Hindlimb muscle (tissue), 1 donor: Measurements from ENCODE around the gene CNNM3. TPM values are rescaled to one million over a fixed set of nuclear protein-coding genes. Genes with fewer than 3 reads are reported as not detected.

ENCODE experiments used
- DNase-seq: peaks from one replicate; pipeline ENCODE4 v3.0.0-alpha.2; 2013
- polyA plus RNA-seq: library from polyadenylated mRNA; unstranded; fragments of 120-200 nt; gene quantifications from one replicate; pipeline ENCODE4 v1.2.1, GENCODE V29; 2013; ENCODE audit not compliant: insufficient read length

Gene CNNM3
- polyA plus RNA-seq, 1 donor = 24.5 TPM

DNA sequence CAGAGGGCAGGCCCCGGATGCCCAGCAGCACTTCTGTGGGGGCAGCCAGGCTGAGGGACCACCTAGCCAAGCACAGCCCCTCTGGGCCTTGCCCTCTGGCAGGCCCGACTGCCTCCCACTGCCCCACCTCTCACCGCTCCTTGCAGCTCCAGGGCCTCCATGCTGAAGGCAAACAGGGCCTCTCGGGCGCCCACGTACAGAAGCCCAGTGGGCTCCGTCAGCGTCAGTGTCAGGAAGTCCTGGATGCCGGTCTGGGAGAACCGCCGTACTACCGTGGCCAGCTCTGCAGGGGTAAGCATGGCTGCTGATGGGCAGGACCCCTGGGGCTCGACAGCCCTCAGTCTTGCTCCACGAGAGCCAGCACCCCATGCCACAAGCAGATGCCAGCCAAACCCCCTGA is 50.1 kb downstream of the CNNM3 start:
- no peak for DNase-seq

DNA sequence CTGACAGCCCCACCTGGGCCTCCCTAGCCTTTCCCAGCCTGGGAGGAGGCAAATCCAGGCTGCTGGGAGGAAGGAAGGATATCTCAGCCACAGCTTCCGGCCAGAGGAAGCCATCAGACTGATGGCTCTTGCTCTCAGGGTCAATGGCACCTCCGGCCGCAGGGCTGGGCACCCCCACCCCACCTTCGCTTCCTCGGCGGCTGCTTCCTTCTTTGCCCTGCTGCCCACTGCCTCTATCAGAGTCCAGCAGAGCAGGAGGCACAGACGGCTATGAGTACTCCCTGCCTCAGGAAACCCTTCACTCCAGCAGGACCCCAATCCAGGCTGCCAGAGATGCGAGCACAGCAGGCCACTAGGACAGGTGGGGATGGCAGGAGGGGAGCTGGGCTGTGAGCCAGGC is 50.5 kb downstream of the CNNM3 start:
- no peak for DNase-seq

DNA sequence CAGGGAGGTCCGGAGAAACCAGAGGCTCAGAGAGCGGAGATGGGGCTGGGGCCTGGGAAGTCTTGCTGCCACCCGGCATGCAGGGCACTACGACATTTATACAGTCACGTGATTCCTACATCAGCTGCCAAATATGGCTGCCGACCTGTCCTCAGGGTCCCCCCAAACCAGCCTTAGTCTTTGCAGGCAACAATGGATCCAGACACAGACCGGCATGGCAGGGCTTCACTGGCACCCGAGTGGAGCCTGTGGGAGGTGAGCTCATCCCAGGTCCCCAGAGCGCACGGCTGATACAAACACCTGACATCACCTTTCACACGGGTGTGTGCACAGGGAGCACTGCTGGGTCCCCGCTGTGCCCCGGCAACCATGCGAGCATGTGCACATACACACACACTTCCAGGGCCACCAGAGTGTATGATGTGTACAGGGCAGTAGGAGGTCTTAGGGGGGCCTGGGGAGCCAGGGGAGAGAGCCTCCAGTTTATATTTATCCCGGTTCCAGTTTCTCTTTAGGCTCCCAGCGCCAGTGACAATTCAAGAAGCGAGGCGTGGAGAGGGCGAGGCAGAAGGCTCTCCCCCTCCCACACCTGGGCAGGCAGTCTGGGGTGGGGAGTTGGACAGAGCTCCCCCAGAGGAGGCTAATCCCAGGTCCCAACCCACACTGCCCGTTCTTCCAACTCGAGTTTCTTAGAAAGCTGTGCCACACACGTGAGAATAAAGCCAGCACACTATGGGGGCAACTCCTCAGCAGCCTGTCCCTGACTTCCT is 51.1 kb downstream of the CNNM3 start:
- no peak for DNase-seq

DNA sequence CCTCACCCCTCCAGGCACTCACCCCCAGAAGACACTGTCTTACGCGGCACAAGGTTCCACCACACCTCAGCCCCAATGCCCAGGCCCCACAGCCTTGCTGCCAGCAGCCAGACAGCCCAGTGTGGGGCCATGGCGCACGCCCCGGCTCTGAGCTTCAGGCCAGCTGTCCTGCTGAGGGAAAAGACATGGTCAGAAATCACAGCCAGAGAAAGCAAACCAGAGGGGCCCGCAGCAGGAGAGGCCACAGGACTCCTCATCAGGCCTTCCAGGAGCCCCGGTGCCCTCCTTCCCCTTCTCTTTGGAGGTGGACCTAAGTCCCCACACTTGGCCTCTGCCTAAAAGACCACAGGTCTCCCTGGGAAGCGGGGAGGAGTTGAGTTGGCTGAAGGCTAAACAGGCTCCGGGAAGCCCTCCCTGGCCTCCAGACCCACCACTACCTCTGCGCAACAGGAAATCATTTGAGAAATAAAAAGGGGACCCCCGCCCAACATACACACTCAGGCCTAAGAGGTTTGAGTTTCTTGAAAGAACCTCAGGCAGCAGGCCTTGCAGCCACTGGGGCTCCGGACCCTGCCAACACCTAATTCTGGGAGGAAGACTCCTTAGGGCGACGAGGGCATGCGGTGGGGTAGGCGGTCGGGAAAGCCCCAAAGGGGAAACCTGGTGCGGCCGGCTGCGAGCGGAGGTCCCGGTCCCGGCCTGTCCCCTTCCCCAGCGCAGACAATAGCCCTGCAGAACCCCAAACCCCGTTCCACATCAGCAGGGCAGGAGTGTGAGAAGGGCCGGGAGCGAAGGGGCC is 51.9 kb downstream of the CNNM3 start:
- DNase-seq = no peak

DNA sequence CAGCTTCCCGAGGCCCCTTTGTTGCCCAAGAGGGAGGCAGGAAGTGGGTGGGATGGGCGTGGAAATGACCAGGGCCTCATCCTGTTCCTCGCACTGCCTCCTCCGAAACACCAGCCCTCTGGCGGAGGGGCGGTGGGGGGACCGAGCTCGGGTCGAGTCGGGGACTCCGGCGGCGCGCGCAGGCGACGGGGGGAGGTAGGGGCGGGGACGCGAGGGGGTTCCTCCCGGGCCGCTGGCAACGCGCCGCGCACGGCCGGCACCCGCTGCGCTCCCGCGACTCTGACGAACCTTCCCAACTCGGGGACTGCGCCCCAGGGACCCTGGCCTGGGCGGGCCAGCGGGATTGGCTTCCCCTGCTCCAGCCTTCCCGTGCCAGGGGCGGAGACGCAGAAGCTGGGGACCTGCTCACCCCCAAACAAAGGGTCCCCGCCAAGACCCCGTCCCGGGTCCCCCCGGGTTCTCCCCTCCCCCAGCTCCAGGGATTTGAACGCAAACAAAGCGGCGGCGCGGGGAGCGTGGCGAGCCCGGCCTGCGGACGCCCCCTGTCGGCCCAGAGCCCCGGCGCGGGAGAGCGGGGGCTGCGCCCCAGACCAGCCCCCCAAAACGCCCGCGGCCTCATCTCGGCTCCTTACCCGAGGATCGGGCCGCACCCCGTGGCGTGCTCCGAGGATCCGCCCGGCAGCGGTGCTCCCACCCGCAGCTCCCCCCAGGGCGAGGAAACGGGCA is 52.6 kb downstream of the CNNM3 start:
- DNase-seq = peak; percentile 90

DNA sequence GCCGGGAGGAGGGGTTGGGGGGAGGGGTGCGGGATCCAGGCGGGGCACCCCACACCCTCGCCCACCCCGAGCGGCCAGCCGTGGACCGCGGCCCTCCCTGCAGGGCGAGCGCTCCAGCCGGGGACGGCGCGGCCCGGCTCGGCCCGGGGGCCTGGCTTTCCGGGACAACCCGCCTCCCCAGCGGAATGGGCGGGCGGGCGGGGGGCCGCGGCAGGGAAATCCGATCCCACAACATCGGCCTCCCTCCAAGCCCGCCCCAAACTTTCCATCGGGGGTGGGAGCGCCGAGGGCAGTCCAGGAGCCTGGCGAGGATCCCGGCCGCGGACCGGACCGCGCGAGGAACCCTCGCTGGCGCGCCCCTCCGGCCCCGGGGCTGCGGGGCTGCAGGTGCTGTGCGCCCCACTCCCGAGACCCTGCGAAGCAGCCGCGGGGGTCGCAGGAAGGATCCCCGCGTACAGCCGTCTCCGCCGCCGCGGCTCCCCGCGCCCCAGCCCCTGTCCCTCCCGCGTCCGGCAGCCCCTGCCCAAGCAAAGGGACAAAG is 53.3 kb downstream of the CNNM3 start:
- DNase-seq = peak; percentile 91

DNA sequence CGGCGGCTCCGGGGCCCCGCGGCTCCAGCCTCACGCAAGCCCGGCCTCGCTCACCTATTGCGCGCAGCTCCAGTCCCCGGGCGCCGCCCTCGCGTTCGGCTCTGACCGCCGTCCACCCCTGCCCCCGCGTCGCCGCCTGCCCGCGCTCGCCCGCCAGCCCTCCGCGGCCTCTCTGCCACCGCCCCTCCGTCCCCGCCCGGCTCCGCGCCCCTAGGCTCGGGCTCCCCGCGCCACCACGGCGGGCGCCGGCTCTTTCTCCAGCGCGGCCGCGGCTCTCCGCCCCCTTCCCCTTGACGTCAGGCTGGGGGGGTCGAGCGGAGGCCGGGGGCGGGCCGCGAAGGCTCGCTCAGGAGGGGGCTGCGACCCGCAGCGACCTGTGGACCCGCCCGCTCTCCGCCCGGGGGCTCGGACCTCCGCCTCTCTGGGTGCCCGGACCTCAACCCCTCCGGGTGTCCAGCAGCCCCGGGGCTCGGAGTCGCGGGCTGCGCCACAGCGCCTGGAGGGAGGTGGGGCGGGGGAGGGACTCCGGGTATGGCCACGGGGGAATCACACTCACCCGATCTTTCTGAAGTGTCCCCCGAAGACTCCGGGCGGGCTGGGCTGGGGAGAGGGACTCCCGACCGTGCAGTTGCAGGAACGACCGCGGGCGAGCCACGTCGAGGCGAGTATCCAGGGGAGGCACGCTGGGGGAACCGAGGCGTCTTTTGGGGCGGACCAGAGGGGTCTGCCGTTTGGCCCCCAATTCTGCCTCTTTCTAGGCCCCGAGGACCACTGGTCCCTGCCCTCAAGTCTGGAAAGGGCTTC is 54.0 kb downstream of the CNNM3 start, which contains the start of gene SEMA4C:
Gene SEMA4C, minus strand, starts transcription at position 259 of the 804 bp plus-strand sequence. CDS start 2,194 bp downstream, outside the sequence.
- DNase-seq = peak; percentile 77

DNA sequence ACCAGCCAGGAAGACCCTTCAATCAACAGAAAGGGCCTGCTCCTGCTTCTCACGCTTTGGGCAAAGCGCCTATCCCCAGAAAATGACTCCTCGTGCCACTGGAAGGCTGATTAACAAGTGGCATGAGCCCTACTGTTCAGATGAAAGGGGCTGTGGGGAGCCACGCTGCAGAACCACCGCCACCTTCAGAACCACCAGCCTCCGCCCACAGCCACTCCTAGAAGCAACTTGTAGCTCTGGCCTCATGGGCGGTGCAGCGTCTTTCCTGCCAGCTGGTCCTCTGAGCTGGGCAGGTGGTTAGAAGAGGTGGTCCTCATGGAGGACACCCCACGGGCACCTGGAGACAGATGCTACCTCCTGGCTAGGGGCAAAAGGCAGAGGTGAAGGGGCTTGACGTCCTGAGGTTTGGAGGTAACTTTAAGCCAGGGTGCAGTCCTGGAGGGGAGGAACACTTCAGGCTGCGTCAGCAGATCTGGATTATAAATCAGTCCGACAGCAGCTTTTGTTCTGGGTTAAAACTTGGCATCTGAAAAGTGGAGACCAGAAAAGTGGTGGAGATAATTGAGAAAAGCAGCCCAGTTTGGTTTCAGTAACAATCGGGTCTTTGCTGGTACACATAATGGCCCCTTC is 54.7 kb downstream of the CNNM3 start:
- no peak for DNase-seq

DNA sequence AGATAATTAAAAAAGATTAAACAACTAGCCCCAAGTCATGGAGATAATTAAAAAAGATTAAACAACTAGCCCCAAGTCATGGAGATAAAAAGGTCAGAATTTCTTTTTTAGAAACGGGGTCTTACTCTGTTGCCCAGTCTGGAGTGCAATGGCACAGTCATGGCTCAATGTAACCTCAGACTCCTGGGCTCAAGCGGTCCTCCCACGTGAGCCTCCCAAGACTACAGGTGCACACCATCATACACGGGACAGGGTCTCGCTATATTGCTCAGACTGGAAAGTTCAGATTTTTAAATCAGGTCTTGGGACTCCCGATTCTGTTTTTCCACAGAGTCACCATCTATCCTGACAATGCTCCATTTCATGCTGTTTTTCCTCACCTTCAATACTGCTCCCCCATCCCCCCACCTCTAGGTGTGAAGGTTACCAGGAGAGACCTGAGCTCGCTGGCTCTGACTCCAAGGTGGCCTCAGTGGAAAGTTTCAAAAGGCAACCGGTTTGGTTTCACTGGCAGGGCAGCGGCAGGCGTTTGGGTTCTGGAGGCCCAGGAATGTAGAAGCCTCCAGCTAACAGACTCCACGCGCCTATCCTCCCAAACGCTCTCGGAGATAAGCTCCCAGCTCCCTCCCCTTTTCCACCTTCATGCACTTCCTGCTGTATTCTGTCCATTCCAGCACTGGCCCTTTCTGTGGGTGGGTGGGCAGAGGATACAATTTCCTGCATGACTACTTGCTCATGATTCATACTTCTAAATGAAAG is 56.7 kb downstream of the CNNM3 start:
- no peak for DNase-seq

DNA sequence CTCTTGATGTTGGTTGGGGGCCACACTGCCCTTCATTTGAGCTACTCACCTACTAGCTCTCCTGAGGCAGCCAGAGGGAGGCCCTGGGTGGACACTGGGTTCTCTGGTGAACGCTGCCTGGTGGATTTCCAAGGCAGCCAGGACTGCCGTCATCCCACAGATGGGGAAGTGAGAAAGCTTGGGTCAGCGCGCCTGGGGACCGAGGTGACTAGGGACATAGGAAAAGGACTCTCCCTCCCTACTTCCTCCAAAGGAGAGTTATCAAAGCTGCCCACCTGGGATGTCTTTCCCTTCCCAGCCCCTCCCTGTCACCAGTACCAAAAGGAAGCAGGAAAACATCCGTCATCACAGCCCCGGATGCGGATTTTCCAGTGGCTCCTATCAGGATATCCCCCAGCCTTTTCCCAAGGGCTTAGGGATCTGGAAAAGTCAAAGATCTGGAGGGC is 57.6 kb downstream of the CNNM3 start:
- DNase-seq = no peak

DNA sequence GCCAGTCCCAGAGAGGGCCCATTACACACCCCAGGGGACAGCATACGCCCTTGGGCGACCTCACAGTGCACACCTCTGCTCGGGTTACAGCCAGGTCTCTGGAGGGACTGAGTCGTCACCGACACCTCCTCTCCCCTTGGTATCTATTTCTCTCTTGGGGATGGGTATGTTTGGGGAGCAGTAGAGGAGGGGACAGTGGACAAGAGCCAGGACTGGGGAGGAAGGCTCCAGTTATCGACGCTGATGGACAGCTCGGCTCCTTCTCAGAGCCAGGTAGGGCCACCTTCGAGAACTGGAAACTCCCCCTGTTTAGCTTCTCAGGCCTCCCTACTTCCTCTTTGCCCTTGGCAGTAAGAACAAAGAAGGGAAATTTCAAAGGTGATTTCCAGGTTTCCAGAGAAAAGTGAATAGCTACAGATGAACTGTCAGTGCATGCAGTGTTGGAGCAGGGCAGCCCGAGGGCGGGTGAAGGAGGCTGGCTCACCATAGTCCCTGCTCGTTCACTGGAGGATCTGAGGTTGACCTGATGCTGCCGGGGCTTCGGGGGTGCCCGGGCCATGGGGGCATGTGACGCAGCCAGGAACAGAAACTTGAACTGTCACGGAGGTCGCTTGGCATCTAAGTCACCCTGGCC is 58.2 kb downstream of the CNNM3 start:
- DNase-seq = no peak

DNA sequence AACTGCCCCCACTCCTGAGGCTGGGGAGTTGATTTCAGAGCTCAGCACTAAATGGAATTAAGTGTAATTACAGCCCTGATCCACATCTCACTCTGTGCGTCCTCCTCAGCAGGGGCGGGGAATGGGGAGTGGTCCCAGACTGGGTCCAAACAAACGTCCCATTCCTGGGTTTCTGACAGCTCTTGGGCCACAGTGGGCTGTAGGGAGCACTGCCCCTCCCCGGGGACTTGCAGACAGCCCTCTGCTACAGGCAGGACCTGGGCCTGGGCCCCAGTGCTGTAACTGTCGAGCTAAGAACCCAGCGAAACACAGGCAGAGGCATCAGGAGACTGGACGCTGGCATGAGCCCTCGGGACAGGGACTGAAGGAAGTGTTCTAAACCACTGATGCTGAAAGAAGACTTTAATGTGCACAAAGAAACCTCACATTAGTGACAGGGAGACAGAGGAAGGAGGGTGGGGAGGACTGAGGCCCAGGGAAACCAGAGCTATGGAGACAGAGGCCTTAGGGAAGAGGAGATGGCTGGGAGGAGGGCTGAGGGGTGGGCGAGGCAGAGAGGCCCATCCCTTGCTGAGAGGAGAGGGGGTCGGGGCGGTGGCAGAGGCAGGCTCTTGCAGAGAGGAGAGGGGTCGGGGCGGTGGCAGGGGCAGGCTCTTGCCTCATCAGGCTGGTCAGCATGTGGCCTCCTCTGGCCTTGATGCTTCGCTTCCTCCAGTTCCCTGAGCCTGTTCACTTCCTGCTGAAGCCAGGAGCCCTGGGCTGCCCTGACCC is 59.6 kb downstream of the CNNM3 start:
- DNase-seq = no peak

DNA sequence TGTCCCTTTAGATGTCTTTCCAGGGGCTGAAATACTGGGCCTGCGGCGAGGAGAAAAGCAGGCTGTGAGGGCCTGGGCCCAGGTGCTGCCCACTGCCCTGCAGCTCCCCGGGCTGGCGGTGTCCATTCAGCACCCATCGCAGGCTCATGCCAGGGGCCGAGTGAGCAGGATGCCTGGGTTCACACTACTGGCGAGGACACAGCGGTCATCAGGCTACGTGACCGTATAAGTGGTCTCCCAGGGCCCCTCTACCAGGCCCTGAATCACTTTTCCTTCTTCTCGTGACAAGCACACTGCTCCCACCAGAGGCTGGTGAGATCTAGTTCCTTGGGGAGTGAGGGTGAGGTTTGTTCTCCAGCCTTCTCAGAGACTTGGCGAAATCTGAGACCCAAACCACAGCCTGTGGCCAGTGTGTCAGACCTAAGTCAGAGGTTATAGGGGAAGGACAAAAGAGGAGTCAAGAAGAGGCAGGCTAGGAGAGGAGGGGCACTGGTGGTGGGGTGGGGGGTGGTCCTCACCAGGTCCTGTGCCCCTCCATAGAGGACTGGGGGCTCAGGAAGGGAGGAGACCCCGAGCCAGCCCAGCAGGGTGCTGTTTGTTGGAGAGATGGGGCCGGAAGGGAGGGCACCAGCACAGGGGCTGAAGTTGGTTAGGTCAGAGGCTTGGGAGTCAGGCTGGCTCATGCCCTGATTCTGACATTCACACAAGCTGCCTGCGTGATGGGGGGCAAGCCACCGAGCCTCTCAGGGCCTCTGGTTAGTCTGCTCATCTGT is 60.4 kb downstream of the CNNM3 start:
- no peak for DNase-seq

DNA sequence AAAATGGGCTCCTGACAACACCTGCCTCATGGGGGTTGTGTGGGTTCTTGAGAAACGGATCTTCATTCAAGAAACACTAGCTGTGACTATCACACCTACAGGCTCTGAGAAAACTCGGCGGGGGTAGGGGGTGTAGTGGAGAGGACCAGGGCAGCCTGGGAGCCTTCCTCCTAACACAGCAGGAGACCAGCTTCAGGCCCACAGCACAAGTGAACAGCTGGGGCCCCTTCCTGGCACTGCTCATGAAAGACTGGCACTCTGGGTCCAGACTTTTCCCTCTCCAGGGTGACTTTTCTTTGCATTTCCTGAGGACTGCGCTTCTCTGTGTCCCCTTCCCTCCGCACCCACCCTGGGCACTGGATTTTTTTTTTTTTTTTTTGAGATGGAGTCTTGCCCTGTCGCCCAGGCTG is 61.0 kb downstream of the CNNM3 start:
- no peak for DNase-seq

DNA sequence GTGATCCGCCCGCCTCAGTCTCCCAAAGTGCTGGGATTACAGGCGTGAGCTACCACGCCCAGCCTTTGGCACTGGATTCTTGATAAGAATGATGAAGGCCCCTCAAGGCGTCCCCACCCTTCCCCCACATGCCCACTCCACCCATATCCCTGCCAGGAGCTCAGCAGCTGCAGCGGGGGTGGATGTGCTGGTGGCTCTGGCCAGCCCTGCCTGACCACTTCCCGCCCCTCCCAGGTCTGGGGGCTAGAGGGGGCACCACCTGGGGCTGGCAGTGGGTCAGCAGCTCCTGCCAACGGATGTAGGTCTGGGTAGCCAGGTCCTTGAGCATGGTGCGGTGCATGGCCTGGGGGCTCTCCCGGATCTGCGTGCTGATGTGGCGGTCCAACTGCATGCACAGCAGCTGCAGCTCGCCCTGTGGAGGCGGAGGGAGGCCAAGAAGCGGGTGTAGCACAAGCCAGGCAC is 61.6 kb downstream of the CNNM3 start:
- no peak for DNase-seq

DNA sequence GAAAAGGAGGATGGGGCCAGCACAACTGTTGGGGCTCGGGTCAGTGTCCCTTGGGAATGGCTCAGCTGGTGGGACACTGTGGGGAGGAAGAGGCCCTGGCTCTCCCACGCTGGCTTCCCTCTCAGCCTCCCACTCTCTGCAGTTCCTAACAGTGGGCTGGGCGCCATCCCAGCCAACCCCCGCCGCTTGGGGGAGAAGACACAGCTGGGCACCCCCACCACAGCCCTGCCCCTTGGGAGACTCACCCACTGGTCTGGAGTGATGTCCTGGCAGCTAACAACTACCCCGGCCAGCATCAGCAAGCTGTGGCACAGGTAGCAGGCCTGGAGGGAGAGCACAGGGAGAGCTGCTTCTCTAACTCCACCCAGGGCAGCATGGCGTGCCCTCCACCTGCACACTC is 62.1 kb downstream of the CNNM3 start:
- no peak for DNase-seq

DNA sequence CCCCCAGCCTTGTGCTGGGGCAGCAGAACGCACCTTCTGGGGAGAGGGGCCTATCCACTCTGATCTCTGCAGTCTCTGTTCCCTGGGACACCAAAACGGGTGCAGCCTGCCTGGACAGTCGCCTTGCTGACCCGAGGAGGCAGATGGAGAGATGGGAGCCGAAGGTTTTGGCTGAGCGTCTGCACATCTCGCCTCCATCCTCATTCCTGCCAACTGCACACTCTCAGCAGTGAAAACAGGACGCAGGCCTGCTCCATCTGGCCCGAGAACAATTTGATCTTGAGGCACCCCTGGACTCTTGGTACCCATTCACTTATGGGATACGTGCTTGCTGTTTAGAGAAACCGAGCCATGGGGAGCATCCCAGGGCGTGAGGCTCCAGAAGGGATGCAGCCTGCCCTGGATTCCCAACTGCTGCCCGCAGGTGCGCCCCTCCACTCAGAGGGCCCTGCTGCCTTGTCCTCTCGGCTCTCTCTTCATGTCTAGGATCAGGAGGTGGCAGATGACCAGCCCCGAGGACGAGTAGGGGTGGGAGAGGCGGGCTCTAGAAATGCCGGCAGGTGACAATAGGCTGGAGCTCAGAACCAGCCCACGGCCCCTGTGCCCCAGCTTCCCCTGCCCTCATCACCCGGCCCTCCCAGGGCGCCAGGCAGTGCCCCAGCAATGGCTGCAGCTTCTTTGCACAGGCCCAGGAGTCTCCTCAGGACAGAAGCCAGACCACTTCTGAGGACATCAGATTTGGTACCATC is 62.9 kb downstream of the CNNM3 start:
- DNase-seq = no peak
